HL-60/S4 treated with retinoic acid at 250 ng/mL for 4 days and 3 days (cell line): ENCODE measurements around the gene SLC66A1.

Source experiments
- in situ Hi-C: fragments of 300-500 bp; cut with MboI; formaldehyde crosslinking; loops from 2 replicates; pipeline ENCODE4 v1.7.0; 2022; ENCODE audit warnings: low sequenced_read_pairs

Gene SLC66A1

DNA sequence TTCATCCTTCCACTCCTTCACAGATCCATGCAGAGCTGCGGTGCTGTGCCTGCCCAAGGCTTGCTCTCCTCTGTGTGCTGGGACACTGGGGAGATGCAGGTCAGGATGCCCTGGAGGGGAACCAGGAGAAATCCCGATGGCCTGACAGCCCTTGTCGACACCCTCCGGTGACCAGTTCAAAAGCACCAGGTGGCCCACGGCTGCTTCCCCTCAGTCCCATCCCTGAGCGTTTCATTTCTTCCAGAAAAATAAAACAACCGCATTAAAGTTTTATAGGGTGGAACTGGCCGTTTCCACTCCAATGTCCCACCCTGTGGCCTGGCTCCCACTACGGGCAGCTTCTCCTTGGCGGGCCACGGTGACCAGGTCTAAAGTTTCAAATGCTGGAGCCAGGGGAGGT, 48.3 kb downstream of the SLC66A1 start:
- in situ Hi-C loops: no loop called here

DNA sequence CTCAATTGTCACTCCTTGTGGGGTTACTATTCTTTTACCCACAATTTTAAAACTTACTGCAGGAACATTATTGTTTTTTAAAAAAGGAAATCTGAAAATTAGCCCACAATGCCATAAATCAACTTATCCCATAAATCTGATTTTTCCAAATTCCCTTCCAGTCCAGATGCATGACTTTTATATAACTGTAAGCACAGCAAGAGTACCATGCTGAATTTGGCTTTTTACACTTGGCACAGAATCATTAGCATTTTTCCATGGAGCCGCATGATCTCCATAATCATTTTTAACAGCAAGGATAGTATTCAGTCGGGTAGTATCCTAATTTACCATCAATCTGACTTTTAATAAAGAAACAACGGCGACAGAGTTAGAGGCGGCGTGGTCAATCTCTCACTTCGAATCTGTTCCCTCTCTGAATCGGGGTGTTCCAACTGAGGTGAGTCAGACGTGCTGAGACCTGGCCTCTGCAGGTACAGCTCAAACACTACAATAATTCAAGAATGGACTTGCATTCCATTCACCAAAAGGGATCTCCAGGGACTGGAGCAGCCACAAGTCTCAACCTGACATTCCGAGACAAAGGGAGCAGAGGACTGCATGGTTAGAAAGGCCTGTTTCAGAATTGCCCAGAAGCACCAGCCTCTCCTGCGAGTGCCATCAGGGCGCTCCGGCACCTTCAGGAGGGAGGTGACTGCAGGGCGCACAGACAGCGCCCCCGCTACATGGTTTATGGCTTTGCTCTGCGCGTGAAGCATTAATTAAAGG, 48.9 kb downstream of the SLC66A1 start:
- in situ Hi-C loops: no loop called here

DNA sequence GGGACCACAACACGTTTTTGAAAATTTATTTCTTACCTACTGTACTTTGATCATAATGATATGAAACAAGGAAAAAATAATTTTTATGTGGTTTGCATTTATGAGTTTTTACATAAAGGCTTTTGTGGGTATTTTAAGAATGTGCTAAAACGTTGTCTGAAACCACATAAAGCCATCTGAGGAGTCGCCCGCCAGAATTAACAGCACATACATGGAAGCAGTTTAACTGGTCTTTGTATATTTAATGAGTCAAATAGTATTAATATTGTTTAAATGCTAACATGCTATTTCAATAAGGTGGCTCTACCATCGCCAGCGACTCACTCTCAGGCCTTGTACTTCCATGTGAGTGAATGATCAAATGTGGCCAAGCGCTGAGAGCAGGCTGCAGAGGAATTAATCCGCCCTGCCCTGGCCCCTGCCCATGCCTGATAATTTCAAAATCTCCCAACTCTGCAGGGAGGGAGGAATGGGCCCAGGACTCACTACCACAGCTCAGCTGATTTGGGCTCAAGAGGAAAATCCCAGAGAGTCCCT, 49.6 kb downstream of the SLC66A1 start:
- in situ Hi-C loops: no loop called here

DNA sequence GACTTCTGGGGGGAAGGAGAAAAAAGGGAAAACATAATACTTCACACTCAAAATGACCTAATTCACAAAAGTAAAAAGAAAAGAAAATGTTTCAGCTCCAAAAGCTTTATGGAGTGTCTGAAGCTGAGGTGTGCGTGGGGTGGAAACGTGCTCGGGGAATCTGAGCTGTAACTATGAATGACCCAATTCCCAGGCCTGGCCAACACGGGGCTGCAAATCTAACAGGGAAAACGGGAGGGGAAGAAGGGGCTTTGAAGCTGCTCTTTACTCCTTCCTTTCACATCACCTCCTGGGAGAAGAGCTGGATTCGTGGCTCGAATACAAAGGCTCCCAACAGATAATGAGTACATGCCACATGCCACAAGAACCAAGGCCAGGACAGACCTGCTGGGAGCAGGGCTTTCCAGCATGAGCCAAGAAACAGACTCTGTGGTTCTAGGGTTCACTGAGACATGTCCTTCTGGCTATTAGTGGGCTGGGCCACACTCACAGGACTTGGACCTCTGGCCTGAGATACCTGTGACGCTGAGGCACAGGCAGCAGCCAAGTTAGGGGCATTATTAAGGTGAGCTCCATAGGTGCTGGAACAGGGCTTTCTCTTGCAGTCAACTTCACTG, 51.5 kb downstream of the SLC66A1 start:
- in situ Hi-C loops: no loop called here

DNA sequence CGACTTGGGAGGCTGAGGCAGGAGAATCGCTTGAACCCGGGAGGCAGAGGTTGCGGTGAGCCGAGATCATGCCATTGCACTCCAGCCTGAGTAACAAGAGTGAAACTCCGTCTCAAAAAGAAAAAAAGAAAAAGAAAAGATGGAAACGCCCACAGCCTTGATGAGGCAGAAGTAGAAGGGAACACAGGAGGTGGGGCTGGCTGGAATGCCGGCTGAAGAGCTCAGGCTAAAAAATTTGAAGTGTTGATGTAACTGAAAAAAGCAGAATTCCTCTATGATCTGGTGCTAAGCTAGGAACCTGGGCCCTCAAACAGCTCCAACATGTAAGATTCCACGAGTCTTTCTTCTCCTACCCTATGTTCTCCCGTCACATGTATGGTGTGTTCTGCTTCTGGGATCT, 53.6 kb downstream of the SLC66A1 start:
- in situ Hi-C loops: no loop called here

DNA sequence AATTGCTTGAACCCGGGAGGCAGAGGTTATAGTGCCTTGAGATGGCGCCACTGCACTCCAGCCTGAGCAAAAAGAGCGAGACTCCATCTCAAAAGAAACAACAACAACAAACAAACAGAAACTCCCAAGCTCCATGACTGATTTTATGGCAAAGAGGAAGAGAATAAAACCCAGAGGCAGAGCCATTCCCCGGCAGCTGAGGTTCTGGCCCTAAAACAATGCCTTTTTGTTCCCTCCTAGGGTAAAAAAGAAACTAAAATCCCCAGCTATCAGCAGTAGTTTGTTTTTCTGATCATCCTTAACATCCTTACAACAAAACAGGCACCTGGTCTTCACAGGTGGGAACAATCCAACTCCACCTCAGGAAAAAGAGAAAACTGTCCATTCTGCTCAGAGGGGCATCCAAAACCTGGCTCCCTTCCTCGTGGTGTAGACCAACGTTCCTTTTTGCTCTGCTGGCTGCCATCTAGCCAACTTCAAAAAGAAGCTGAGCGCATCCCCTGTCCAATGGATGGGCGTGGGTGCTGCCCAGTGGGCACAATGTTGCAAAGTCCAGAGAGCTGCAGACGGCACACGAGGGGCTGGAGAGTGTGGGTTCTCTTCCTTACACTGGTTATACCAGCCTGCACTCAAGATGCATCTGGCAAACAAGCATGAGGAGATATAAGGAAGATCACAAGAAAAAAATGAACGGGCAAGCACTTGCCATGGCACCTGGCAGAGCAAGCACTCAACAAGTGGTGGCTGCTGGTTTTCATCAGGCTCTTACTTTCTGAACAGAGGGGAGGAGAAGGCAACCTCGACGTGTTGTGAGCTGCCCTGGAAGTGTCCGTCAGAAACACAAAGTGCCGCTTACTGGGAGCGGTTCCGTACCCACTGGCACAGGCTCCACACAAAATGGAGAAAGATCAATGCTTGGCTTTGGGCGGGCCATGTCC, 54.7 kb downstream of the SLC66A1 start:
- in situ Hi-C loops: no loop called here

DNA sequence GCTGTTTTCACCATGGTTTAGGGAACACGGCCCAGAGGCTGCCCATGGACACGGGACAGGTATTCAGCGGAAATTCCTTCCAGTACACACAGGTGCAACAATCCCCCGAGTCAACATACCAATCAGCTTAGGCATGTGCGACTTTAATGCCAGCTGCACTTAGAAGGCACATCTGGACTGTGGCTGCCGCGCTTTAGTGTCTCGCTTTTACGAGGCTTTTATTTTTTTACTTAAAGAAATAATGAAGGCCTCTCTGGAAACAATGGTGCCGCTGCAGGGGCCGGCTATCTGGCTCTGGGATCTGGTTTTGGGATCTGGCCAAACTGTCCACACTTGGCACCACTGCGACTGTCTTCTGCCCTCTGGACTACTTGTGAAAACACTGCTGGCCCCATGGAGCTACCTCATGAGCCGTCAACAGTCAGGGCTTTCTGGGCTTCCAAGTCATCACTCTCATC, 55.5 kb downstream of the SLC66A1 start:
- in situ Hi-C loops: no loop called here

DNA sequence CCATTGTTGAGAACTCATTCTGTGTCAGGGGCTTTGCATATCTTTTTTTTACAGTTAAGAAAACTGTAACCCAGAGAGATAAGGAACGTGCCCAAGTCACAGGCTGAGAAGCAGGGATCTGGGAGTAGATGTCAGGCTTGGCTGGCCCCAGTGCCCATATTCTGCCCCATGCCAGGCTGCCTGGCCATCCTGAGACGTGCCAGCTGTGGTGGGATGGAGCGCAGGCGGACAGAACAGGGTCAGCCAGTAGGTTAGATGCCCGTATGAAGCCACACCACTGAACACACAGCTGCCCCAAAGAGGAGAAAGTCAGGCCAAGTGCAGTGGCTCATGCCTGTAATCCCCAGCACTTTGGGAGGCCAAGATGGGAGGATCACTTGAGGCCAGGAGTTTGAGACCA, 55.9 kb downstream of the SLC66A1 start:
- in situ Hi-C loops: no loop called here

DNA sequence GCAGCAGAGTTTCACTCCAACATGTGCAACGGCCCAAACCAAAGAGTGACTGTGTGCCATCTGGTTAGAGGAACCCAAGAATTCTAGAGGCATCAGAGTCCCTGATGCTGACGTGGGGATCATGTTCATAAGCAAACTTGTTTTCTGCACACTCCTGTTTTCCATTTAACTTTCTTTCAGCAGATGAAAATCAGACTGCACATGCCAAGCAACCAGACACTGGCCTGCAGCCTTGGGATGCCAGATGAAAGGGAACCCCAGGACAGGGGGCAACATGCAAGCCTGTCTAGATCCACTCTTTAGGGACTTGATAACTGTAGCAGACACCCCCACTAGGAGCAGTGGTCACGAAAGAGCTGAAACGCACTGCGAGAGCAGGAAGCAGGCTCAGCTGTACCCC, 56.8 kb downstream of the SLC66A1 start:
- in situ Hi-C loops: no loop called here

DNA sequence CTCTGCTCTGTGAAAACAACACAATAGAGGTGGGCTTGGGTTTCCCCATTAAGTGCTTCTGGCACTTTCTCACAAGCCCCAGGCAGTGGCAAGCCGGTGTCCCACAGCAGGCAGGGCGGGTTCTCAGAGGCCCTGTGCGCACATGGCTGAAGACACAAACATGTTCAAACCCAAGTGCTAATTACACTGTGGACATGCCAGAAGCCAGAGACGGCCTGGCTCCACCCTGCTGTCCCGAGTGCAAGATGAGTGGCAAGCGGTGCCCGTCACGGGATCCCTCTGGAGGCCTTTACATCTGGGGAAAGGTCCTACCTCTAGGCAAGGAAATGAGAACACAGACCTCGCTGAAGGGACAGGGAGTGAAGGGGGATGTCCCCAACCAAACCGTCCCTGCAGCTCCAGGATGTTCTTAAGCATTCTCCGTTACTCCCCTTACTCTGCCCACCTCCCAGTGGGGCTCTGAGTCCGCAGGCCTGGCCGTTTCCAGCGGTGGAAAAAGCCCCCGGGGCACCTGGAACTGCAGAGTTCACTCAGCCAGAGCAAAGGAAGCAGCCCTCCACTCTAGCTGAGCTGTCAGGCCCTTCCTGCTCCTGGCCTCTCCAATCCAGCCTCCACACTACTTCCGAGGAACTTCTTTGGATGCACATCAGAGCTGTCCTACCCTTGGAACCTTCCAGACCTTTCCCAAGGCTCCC, 57.4 kb downstream of the SLC66A1 start:
- in situ Hi-C loops: no loop called here

DNA sequence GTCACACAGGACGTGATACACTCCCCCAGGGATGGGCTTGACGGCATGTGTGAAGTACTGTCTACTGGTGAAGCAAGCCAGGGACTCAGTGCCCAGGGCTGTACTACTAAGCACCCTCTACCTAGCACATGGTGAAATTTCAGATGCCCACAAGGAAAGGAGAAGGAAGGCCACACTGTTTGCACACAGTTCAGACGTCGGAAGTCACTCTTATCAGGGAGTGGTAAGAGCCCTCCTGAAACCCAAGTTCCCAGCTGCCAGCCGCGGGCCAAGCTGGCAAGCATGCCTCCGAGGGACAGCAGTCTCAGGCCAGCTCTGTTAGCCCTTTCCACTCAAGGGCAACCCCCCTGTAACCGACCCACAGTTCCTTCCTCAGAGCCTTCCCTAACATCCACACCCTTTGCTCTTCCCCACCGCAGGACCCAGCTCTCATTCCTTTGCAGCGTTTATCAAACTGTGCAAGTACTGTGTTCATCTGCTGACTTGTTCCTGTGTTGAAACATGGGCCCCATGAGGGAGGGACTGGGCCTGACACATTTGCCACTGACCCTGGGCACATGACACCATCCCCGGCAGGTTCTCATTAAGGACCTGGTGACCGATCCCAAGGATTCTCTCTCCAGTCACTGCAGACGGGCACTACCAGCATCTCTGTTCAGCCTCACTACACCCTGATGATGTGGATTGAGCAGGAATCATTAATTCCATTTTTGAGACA, 58.5 kb downstream of the SLC66A1 start:
- in situ Hi-C loops: no loop called here

DNA sequence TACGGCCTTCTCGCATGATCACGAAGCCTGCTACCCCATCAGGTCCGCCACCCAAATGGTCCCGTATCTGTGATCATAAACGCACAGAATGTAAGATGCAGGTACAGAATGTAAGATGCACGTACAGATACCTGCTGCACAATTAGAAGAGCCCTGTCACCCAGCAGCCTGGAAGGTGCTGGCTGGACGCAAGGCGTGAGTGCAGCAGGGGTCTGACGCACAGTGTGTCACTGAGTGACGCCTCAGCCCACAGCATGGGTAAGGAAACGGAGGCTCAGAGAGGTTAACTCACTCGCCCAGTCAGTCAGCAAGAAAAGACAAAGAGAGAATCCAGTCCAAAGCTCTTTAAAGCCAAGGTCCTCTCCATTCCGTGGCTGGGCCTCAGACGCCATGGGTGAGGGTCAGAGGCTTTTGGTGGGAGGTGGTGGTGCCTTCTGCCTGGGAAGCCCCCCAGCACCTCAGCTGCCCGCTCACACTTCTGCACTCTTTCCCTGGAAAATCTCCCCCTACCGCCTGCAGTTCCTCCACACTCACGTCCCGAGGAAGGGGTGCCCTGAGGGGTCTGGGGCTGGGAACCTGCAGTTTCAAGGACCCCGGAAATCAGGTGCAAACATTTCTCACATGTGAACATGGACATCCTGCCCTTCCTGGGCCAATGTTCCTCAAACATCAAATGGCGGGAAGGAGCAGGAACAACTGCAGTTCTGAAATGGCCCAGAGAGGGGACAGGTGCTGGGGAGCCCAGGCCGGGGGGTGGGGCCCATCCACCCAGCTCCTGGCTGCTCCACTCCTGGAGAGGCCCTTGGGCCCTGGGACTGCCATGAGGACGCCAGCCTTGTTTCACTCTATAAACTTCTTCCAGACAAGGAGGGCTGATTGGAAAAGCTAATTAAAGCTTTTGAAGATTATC, 59.4 kb downstream of the SLC66A1 start:
- in situ Hi-C loops: no loop called here

DNA sequence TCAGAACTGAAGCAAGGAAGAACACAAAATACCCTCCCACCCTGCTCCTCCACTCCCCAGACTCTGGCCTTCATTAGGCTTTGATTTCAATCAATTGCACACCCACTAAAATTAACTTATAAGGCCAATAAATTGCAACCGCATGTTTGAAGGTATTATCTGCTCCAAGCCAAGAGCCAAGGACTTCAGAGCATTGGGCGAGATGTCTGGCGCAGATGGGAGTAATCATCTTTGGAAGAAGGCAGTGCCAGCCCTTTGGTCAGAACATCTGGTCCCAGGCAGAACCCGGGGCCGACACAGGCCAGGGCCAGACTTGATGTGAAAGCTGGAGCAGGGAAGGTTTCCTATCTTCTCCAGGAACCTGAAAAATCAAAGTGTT, 60.0 kb downstream of the SLC66A1 start:
- in situ Hi-C loops: no loop called here

DNA sequence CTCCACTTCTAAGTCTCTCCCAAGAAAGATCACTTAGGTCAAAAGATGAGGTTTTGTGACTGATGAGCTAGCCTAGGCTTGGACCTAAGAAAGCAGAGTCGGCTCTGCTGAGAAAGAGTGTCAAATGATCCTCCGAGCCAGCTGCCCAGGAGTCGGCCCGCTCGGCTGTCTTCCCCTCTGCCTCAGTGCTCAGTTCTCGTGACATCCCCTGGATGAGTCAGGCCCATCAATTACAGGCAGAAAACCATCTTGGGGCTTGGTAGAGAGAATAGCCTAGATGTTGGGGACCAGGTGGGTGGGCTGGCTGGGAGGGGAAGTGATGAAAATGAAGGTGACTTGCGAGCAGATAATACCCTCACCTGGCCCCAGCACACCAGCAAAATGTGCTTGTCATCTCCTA, 60.5 kb downstream of the SLC66A1 start:
- in situ Hi-C loops: no loop called here

DNA sequence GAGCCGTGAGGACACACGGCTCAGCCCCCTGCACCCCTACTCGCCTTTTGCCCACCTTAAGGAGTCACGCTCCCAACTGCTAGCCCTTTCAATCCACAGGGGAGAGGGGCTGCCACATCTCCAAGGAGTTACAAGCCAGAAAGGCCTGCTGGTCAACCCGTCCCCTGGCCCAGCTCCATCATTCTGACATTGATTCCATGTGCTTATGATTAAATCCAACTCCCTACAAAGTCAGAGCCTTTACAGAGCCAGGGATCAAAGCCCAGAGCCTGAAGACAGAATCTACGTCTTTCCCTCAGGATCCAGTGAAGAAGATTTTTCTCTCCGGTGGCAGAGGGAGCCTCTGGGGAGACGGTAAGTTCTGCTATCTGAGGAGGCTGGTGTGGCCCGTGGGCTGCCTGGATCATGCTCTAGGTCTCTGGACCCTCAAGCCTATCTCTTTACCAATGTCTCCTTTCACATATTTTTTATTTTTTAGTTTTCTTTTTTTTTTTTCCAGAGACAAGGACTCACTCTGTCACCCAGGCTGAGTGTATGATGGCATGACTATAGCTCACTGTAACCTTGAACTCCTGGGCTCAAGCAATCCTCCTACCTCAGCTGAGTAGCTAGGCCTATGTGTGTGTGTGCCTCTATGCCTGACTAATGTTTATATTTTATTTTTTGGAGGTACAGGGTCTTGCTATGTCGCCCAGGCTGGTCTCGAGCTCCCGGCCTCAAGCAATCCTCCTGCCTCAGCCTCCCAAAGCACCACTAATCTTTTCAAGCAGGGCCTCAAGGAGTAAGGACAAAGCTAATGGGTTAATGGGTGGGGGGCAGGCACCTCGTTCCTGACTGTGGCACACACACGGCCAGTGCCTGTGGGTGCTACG, 61.3 kb downstream of the SLC66A1 start:
- in situ Hi-C loops: no loop called here

DNA sequence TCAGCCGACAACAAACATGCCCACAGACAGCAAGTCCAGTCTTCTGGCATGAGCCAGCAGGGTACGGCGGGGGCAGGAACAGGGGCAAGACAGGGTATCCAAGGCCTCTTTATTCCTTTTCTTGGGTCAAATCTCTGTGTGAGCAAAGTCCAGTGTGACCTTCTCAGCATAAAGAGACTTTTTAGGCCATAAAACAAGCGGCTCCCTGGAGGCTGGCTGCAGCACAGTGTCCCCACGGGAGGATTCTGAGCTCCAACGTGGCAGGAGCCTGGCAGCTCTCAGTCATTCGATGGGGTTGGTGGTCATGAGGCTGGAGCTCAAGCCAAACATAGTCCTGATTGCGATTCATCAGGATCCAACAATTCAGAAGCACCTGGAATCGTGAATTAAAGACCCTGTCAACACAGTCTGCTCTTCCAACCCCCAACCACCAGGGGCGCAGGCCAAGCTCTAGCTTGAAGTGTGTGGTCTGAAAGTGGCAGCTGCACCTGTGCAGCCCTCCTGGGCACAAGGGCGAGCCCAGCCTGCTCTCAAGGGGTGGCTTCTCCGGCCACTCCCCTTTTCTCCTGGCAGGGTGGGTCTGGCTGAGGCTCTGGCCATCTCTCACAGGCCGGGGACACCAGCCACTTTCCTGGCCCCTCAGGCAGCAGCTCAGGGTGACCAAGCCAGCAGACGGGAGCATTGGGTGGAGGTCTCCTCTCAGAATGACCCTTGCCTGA, 62.1 kb downstream of the SLC66A1 start:
- in situ Hi-C loops: no loop called here

DNA sequence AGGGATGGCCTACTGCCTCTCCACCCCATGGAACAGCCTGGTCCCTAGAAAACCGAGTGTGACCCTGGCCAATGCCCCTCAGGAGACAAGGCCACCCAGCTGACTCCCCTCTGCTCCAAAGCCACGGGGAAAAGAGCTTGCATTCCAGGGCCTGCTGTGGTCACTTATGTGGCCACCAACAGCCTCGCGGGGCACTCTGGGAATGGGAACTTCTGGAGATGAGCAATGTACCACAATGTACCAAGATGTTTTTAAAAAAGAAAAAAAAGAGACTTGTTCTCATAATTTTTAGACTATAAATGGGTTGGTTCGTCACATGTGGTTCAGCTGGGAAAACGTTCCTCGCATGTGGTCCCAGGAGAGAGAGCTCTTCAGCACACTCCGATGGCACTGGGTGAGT, 62.8 kb downstream of the SLC66A1 start:
- in situ Hi-C loops: no loop called here
